Stimulated activated CD4-positive, alpha-beta T cell treated with anti-CD3 and anti-CD28 coated beads, Interleukin-12 subunit alpha, Interleukin-12 subunit beta, amount 100 ng/mL, for 24 hours (primary cell): ENCODE results near the gene QSER1.
"Not testable (repeated sequence)": the region's sequence is repeated elsewhere in the genome, so short reads cannot be mapped to it uniquely, and the experiment has no call there.

ENCODE experiments used
- DNase-seq, 2 experiments: peaks; one replicate each; pipeline ENCODE4 v3.0.0-alpha.2; 2020; ENCODE audit warnings: low read depth in 2 of 2

QSER1 gene

DNA sequence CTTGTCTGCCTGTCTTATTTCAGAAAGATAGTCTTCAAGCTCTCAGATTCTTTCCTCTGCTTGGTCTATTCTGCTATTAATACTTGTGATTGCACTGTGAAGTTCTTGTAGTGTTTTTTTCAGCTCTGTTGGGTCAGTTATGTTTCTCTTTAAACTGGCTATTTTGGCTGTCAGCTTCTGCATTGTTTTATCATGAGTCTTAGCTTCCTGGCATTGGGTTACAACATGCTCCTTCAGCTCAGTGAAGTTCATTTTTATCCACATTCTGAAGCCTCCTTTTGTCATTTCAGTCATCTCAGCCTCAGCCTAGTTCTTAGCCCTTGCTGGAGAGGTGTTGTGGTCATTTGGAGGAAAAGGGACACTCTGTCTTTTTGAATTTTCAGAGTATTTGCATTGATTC lies 107.6 kb downstream of the QSER1 start:
- no peak for DNase-seq

DNA sequence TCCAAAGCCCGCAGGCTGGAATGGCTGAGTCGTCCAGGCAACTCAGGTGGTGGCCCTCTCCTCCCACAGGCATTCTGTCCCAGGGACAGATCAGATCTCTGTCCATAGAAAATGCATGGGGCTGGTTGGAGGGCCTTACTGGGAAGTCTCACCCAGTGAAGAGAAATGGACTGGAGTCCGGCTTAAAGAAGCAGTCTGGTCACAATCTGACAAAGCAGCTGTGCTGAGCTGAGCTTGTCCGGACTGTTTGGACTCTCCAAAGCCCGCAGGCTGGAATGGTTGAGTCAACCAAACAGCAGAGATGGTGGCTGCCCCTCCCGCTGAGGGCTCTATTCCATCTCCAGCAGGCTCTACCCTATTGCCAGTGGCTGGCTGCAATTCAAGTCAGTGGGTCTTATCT lies 108.7 kb downstream of the QSER1 start:
- DNase-seq = no peak

DNA sequence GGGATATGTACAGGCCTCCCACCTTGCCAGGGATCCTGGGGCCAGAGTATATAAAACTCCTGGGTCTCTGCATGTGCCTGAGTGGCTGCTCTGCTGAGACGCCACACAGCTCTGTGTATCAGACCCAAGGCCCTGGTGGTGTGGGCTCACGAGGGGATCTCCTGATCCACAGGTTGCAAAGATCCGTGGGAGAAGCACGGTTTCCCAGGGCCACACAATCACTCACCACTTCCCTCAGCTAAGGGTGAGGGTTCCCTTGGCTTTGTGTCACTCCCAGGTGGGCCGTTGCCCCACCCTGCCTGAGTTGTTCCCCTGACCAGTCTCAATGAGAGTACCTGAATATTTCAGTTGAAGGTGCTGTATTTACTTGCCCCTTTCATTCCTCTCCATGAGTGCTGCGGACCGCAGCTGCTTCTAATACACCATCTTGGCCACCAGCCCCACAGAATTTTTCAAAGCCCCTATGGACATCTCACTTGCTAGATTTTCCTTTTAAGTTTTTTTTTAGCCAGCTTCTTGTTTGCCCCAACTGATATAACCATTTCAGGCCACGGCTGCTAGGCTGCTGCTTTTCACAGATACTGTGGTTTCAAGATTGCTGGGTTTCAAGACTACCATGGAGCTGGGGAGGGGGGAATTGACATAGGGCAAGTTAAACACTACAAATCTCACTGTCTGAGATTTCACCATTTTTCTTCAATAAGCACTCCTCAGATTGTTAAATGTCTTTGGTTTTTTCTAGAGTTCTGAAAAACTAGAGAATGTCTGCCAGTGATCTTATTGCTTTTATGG lies 109.3 kb downstream of the QSER1 start:
- no peak for DNase-seq

DNA sequence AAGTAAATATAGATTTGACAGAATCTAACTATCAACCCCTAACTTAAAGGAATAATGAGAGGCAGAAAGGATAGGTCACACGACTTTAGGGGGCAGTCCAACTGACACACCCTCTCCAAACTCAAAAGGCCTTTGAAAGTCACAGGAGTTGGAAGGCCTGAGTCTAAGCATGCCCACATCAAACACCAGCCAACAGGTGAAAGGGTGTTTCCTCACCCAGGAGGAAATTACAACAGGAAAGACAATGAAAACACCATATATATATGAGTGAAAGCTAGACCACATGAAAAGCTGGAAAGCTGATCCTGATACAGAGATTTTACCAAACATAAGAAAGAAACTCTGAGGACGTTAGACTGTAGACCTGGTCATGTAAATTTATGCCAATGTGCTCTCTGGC lies 112.6 kb downstream of the QSER1 start:
- DNase-seq = no peak

DNA sequence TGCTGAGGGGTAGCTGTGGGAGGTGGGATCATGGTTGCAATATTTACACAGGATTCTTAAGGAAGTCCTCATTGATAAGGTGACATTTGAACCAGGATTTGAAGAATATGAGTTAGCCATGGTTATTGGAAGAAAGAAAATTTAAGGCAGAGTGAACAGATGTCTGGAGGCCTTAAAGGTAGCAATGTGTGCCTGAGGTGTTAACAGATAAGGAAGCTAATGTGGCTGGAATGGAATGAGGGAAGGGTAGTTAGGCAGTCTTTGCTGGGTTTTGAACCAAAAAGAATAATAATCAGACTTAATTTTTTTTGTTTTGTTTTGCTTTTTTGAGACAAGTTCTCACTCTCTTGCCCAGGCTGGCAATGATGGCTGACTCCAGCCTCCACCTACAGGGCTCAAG lies 113.4 kb downstream of the QSER1 start:
- DNase-seq = no peak

DNA sequence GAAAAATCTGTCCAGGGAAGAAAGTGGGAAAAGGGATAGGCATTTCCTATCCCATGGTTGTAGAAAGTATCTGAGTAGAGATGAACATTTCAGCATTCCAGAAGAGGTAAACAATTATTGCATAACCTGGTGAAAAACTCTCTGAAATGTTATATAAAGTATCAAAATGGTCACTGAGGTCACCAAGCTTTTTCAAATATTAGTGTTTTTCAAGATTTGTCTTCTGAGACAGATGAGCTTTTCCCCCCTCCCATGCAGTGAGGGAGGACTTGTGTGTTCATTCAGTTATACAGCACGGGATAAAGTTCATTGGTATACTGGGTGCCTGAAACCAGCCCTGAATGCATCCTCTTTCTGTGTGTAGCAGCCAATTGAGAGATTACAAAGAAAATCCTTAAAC lies 121.1 kb downstream of the QSER1 start:
- no peak for DNase-seq

DNA sequence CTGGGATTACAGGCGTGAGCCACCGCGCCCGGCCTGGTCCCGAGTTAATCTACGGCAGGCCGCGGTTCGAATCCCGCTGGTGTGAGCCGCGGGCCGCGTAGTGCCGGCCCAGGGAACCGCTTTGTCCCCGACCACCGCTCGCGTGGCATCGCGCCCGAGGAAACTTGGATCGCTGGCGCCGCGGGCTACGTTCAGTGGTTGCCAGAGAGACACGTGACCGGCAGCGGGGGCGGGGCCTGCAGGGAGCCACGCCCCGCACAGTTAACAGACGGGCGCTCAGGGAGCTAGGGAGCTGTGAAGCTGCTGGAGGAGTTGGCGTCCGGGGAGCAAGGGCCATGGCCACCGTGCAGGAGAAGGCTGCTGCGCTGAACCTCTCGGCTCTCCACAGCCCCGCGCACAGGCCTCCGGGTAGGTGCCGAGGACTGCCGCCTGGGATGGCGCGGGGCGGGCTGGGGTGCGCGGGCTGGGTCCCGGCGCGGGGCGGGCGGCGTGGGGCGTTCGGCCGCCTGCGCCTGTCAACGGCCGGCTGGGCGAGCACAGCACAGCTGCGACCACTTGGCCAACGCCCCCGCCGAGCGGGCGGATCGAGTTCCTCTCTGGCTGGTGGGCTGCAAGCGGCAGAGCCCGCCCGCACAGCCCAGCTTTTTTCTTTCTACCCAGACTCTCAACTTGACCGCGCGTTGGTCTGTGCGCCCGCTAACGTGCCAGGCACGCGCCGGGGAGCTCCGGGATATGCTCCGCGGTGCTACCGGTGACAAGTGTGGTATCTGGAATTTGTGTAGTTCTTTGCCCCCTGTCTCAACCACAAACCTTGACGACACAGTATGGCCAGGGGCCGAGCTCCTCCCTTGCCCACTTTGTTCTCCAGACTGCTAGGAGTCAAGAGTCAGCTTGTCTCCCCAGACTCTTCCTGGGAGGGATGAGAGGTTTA lies 123.3 kb downstream of the QSER1 start, which contains the start of gene DEPDC7:
TSS of gene DEPDC7 (plus strand) at position 258 of the 931 bp plus-strand sequence. CDS start at position 336, 78 bp downstream.
- DNase-seq = peak; percentile 61 to 73

DNA sequence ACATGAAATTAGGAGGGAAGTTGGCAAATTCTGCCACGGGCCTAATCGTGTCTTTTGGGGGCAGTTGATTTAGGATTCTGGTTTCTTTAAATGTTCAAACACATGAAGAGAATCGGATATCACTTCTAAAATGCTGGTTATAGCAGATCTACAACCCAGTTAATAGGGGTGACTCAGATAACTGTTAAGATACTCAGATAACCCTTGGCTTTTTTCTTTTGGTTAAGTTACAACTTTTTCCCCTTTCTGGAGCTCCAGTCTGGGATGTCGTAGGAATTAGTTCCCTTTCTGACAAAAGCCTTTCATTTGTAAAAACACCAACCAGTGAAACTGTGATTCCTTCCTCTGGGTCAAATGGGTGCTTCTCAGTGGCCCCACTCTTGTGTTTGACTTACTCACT lies 124.0 kb downstream of the QSER1 start:
- no peak for DNase-seq

DNA sequence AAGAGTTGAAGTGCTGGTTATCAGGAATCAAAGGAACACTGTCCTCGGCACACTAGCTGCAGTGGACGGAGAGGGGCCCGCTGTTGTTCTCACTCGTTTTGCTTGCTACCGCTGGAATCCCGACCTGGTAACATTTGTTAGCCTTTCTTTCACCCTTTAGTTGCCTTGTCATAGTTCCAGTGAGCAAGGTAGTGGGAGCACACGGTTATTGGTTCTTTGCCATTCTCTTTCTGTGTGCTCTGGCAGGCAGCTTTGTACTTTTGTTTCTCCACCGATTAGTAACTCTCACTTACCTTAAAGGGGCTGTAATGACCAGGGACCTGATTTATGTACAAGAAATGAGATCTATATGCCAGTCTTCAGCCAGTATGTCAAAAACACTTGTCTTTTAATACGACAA lies 124.9 kb downstream of the QSER1 start:
- DNase-seq = no peak

DNA sequence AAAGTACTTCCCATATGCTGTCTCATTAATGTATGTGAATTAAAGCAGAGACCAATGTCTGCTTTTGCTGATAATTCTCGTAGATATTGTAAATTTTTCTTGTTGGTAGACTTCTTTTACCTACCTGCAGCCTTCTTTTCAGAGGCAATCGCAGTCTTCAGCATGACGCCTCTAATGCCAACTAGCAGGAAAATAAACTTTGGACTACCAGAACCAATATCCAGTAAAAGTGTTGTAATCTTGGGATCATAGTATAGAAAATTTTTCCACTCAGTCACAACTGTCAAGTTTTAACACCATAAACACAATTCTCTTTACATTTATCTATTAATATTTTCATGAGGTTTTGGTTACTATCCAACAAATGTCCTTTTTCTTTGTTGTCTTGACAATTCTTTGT lies 125.4 kb downstream of the QSER1 start:
- no peak for DNase-seq

DNA sequence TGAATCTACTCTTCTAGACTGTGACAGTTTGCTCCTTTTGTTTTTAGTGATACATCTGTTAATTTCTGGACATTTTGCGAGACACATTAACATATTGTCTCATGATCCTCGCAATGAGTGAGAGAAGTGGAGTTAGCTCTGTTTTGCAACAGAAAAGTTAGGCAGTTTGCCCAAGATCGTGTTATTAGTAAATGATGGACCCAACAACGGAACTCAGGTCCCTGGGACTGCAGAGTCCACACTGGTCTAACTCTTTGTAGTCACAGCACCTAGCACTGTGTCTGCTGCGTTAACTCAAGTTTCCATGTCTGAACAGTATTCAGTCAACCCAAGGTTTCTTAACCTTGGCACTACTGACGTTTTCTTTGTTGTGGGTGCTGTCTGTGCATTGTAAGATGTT lies 126.2 kb downstream of the QSER1 start:
- no peak for DNase-seq

DNA sequence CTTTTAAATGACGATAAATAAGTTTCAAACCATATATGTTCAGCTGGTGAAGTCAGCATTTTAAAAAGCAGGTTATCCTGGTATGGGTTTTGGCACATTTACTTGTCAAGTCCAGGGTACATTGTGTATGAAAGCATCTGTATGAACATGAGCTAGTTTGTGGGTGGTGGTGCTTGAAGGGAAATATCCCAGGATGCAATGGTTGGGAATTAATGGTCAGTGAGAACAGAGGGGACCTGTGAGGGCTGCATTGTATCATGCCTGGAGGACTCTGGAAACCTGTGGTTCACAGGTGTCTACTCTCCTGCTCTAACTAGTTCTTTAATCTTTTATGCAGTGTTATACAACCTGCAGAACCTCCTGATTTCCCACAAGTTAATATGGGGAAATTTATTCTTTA lies 128.9 kb downstream of the QSER1 start:
- no peak for DNase-seq

DNA sequence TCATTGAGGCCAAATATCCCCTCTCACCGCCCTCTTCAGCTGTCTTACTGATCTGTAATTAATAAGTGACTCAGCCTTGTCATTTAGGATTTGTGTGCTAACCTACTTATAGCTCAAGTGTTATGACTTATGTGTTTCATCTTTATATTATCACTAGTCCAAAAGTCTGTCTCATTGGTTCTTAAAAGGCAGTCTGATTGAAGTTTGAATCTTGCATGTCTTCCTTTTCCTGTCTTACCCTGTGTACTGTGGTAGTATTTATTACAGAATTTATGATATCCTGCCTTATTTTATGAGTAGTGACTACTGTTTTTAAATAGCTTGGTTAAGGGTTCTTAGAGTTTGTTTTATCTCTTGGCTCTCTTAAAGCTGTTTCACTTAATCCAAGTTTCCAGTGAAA lies 129.3 kb downstream of the QSER1 start:
- DNase-seq = no peak

DNA sequence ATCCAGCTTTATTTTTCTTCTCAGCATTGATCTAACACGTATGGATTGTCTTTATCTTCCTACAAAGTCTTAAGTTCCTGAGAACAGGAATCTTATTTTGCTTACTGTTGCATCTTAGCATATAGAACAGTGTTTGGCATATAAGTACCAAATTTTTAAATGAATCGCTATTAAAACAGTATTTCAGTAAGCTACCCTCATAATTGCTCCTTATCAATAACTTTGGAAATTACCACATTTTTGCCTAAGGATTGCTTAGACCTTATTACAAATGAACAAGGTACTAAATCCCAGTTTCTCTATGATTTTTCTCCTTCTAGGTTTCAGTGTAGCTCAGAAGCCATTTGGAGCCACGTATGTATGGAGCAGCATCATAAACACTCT lies 132.7 kb downstream of the QSER1 start:
- no peak for DNase-seq

DNA sequence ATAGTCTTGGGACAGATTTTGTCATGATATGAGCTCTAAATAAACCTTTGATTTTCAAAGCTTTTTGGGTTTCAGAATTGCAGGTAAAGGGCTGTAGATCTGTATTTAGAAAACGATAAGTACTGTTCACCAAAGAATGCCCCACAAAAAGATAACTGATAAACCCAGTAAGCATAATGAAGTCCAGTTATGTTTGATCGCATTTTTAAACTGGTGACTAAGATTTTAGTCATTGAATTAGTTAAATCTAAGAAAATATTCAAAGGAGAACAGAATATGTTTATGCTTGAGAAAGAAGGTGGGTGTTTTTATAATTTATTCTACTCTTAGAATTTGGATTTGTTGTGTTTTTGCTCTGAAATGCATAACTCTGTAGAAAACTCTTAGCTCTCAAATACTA lies 134.6 kb downstream of the QSER1 start:
- DNase-seq = no peak

DNA sequence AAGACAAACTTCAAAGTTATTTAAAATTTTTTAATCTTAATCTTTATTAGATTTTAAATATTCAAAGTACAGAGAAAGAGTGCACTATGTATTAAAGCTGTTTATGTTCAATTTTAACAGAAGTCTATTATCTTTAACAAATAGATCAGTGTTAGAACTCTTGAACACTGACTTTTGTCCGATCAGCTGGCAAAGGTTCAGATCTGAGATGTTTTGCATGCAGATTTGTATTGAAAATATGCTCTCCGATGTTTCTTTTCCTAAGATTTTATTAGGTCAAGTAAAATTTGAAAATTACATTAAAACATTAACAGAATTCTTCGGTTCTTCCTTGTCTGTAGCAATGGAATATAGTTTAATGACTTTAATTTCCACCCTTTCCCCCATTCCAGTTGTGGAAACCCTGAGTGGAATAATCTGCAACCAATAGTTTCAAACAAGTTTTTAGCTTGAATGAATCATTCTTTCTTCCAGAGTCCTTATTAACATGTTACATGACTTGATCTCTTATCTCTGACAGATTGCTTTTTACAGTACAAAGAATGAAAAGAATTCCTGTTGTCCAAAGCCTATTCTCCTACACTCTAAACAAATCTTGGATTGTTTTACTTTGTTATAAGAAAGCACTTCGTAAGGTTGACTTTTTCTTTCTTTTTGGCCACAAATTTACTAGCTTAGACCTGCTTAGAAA lies 135.4 kb downstream of the QSER1 start:
- DNase-seq = no peak

DNA sequence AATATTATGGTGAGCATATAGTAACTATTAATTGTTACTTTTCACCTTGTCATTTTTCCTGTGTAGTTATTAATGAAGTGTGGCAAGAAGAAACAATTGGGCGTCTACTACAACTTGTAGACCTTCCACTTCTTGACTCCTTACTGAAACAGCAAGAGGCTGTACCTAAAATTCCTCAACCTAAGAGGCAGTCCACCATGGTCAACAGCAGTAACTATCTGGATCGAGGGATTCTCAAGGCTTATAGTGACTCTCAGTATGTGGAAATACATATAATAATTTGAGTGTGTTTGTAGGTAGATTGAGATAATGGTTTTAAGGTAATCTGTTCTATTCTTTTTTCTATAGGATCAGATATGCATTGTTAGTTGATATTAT lies 135.9 kb downstream of the QSER1 start:
- DNase-seq = no peak

DNA sequence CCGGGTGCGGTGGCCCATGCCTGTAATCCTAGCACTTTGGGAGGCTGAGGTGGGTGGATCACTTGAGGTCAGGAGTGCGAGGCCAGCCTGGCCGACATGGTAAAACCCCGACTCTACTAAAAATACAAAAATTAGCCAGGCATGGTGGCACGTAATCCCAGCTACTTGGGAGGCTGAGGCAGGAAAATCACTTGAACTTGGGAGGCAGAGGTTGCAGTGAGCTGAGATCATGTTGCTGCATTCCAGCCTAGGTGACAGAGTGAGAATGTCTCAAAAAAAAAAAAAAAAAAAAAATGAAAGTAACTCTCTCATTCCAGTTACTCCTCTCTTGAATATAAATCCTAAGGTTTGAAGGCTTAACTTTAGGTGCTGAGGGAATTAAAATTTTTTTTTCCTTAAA lies 136.6 kb downstream of the QSER1 start:
- DNase-seq = not testable (repeated sequence)
